A549 (cell line): ENCODE results near the gene MPPED1.

Source experiments
- CTCF ChIP-seq: fragments of >200 bp; sonication (Bioruptor Twin); formaldehyde crosslinking; IDR thresholded peaks from 3 replicates; pipeline ENCODE4 v1.5.1; 2016
- EP300 ChIP-seq, 2 experiments: fragments of >200 bp; sonication (Bioruptor Twin); formaldehyde crosslinking; IDR thresholded peaks; 2 replicates in 1 of 2; 3 replicates in 1 of 2; pipeline ENCODE4 v1.6.1; 2016 to 2017
- NFE2L2 ChIP-seq: fragments of 150-350 bp; conservative IDR thresholded peaks from 2 replicates; pipeline ENCODE4 v1.6.1; 2014; ENCODE audit warnings: low read length
- PBX3 ChIP-seq: IDR thresholded peaks from 2 replicates; pipeline ENCODE4 v1.6.1; 2012
- PHF8 ChIP-seq: fragments of 200-600 bp; sonication (generic); IDR thresholded peaks from 2 replicates; pipeline ENCODE4 v1.6.1; 2016; ENCODE audit warnings: low read depth, mild to moderate bottlenecking, antibody characterized with exemption, moderate library complexity, borderline replicate concordance
- POLR2A ChIP-seq: IDR thresholded peaks from 2 replicates; pipeline ENCODE4 v1.6.1; 2012; ENCODE audit warnings: mild to moderate bottlenecking, low read length
- POLR2AphosphoS2 ChIP-seq: conservative IDR thresholded peaks from 2 replicates; pipeline ENCODE4 v1.6.1; 2012; ENCODE audit warnings: low read length, improper control_type of control experiment, inconsistent platforms
- RAD21 ChIP-seq, 2 experiments: fragments of >200 bp in 1 of 2; sonication (Bioruptor Twin) in 1 of 2; formaldehyde crosslinking in 1 of 2; IDR thresholded peaks in 1 of 2; conservative IDR thresholded peaks in 1 of 2; 2 replicates in 1 of 2; 3 replicates in 1 of 2; pipeline ENCODE4 v1.6.1; 2012 to 2018; ENCODE audit warnings: inconsistent platforms in 1 of 2
- TF ChIP-seq, protein P1 (sequence below): fragments of 250-450 bp; sonication (Bioruptor Pico); IDR thresholded peaks from 2 replicates; pipeline ENCODE4 v1.5.0; 2021; ENCODE audit warnings: mild to moderate bottlenecking, moderate library complexity, borderline replicate concordance
- TF ChIP-seq, protein P2 (sequence below): IDR thresholded peaks from 2 replicates; pipeline ENCODE4 v1.6.1; 2012

DNA sequence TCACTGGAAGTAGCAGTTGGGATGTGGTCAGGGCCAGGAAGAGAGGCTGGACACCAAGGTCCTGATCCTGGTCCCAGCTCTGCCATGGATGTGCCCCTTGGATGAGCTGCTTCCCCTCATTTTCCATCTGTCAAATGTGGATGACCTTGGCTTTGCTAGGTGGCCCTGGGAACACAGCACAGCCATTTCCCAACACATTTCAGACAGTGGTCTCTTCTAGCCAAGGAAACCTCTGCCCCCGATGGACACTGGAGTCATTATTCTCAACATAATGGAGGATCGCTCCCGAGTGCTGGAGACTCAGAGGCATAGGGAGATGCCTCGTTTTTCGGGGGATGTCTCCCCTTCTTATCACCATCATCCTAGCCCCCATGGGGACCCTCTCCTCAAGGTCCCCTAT lies 13.6 kb upstream of the MPPED1 start:
- TF ChIP-seq CTCF (no peak), PBX3 (no peak), NFE2L2 (no peak), POLR2AphosphoS2 (no peak), RAD21 (conservative IDR thresholded peaks at IDR 0.05 in 1 of 2, IDR thresholded peaks at IDR 0.05 in 1 of 2) (no peak), PHF8 (no peak), POLR2A (no peak), EP300 (IDR thresholded peaks at IDR 0.05) (no peak)
- TF ChIP-seq, protein P1, sequence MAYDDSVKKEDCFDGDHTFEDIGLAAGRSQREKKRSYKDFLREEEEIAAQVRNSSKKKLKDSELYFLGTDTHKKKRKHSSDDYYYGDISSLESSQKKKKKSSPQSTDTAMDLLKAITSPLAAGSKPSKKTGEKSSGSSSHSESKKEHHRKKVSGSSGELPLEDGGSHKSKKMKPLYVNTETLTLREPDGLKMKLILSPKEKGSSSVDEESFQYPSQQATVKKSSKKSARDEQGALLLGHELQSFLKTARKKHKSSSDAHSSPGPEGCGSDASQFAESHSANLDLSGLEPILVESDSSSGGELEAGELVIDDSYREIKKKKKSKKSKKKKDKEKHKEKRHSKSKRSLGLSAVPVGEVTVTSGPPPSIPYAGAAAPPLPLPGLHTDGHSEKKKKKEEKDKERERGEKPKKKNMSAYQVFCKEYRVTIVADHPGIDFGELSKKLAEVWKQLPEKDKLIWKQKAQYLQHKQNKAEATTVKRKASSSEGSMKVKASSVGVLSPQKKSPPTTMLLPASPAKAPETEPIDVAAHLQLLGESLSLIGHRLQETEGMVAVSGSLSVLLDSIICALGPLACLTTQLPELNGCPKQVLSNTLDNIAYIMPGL (CRISPR knock-in tag): no peak
- TF ChIP-seq, protein P2, sequence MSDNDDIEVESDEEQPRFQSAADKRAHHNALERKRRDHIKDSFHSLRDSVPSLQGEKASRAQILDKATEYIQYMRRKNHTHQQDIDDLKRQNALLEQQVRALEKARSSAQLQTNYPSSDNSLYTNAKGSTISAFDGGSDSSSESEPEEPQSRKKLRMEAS: no peak
